DOHH2 (cell line): Measurements from ENCODE around the gene ISCA2.

ENCODE experiments used
- H3F3A ChIP-seq: fragments of 200-600 bp; sonication (generic), shearing (Covaris generic); 2 replicates; pipeline ENCODE4 v1.6.0; 2016; ENCODE audit warnings: antibody characterized with exemption, mild to moderate bottlenecking; ENCODE audit not compliant: control insufficient read depth, insufficient read depth
- H3K27ac ChIP-seq: fragments of 200-600 bp; sonication (generic); 2 replicates; pipeline ENCODE4 v1.5.1; 2014; ENCODE audit warnings: low read depth, mild to moderate bottlenecking, low read length, moderate library complexity
- H3K27me3 ChIP-seq: fragments of 200-600 bp; sonication (generic); 2 replicates; pipeline ENCODE4 v1.6.1; 2014; ENCODE audit warnings: mild to moderate bottlenecking, low read length, mixed read lengths; ENCODE audit not compliant: control insufficient read depth
- H3K36me3 ChIP-seq: fragments of 200-600 bp; sonication (generic); 2 replicates; pipeline ENCODE4 v1.6.1; 2014; ENCODE audit warnings: mild to moderate bottlenecking, low read length, moderate library complexity, mixed read lengths; ENCODE audit not compliant: control insufficient read depth
- H3K4me1 ChIP-seq: fragments of 200-600 bp; sonication (generic); 2 replicates; pipeline ENCODE4 v1.6.1; 2014; ENCODE audit warnings: mild to moderate bottlenecking, low read length, mixed read lengths; ENCODE audit not compliant: control insufficient read depth
- H3K4me2 ChIP-seq: fragments of 200-600 bp; sonication (generic); 2 replicates; pipeline ENCODE4 v1.6.0; 2014; ENCODE audit warnings: mild to moderate bottlenecking, low read length, moderate library complexity
- H3K4me3 ChIP-seq: fragments of 200-600 bp; sonication (generic); 2 replicates; pipeline ENCODE4 v1.5.1; 2014; ENCODE audit warnings: mild to moderate bottlenecking, low read length, mixed read lengths
- H3K79me2 ChIP-seq: fragments of 200-600 bp; sonication (generic); 2 replicates; pipeline ENCODE4 v1.6.1; 2014; ENCODE audit warnings: mild to moderate bottlenecking, low read length, mixed read lengths; ENCODE audit not compliant: control insufficient read depth
- H3K9me2 ChIP-seq: fragments of 200-600 bp; sonication (generic); replicated peaks from 2 replicates; pipeline ENCODE4 v1.6.1; 2014; ENCODE audit warnings: mild to moderate bottlenecking, low read length, mixed read lengths; ENCODE audit not compliant: control insufficient read depth
- H3K9me3 ChIP-seq: fragments of 200-600 bp; sonication (generic); 2 replicates; pipeline ENCODE4 v1.6.1; 2014; ENCODE audit warnings: antibody characterized with exemption, low read length, mixed read lengths; ENCODE audit not compliant: control insufficient read depth, insufficient read depth
- H4K20me1 ChIP-seq: fragments of 200-600 bp; sonication (generic); 2 replicates; pipeline ENCODE4 v1.6.0; 2014; ENCODE audit warnings: low read depth, mild to moderate bottlenecking, antibody characterized with exemption, low read length, moderate library complexity; ENCODE audit not compliant: control insufficient read depth, insufficient read depth
- CTCF ChIP-seq: fragments of 200-600 bp; sonication (generic); IDR thresholded peaks from one replicate; pipeline ENCODE4 v1.5.1; 2014; ENCODE audit warnings: antibody characterized with exemption, mild to moderate bottlenecking, low read depth, low read length; ENCODE audit not compliant: poor library complexity, severe bottlenecking
- EZH2phosphoT487 ChIP-seq: fragments of 200-600 bp; sonication (generic); IDR thresholded peaks from 2 replicates; pipeline ENCODE4 v1.6.1; 2017; ENCODE audit warnings: borderline replicate concordance, mild to moderate bottlenecking, antibody characterized with exemption, low read length, moderate library complexity, mixed read lengths

ISCA2 gene

DNA sequence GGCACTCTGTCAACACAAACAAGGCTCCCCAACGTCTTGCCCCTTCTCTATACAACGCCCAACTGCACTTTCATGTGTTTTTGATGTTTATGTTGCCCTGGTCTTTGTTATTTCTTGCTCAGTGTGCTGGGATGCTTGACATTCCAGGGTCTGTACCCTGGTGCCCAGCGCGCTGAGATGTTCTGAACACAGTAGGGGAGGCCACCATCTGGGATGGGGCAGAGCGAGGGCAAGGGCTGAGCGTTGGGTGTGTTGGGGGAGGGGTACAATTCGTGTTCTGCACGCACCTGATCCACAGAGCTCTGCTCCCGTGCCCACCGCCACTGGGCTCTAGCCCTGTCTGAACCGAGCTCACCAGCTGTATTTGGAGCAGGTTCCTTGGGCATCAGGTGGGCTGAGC lies 52.9 kb downstream of the ISCA2 start:
- Histone ChIP-seq H3F3A (no peaks in the 10 kb centered on the region), H3K4me1 (no peaks in the 10 kb centered on the region), H3K27ac (no peak overlapping the region), H3K36me3 (no peaks in the 10 kb centered on the region), H3K4me3 (no peak overlapping the region), H3K9me3 (no peaks in the 10 kb centered on the region), H4K20me1 (no peaks in the 10 kb centered on the region), H3K79me2 (no peaks in the 10 kb centered on the region), H3K27me3 (peaks cover 11% of the 10 kb centered on the region; the same call in 1 of the 2 replicates), H3K4me2 (no peak overlapping the region), H3K9me2 (no peaks in the 10 kb centered on the region)
- TF ChIP-seq EZH2phosphoT487 (no peak), CTCF (no peak)
